AG04449 (cell line): ENCODE results near the gene DIS3L2.
"Not testable (repeated sequence)": the region's sequence is repeated elsewhere in the genome, so short reads cannot be mapped to it uniquely, and the experiment has no call there.

Experiments used
- CTCF ChIA-PET: fragments of 350-600 bp; formaldehyde crosslinking; extraction: SDS; loops from one replicate; lab custom pipeline; 2021; ENCODE audit warnings: antibody characterized with exemption; lab: Yijun Ruan, JAX
- POLR2A ChIA-PET: fragments of 400-600, 350-600 bp; formaldehyde crosslinking; extraction: SDS; loops from one replicate; lab custom pipeline; 2020; ENCODE audit warnings: antibody characterized with exemption, inconsistent platforms; lab: Yijun Ruan, JAX
- DNase-seq: peaks from one replicate; pipeline ENCODE4 v3.0.0-alpha.2; 2010; ENCODE audit warnings: low read depth, low spot score
- H3K4me3 ChIP-seq: 2 replicates; pipeline ENCODE4 v1.5.1; 2011; ENCODE audit warnings: low read depth, mild to moderate bottlenecking, control low read depth, low read length
- TF ChIP-seq, protein P1 (sequence below): IDR thresholded peaks from one replicate; pipeline ENCODE4 v1.5.1; 2011; ENCODE audit warnings: mild to moderate bottlenecking, moderate library complexity, low read length, control low read depth, inconsistent platforms; ENCODE audit not compliant: insufficient read depth; ENCODE audit errors: missing control alignments

The DIS3L2 gene

DNA sequence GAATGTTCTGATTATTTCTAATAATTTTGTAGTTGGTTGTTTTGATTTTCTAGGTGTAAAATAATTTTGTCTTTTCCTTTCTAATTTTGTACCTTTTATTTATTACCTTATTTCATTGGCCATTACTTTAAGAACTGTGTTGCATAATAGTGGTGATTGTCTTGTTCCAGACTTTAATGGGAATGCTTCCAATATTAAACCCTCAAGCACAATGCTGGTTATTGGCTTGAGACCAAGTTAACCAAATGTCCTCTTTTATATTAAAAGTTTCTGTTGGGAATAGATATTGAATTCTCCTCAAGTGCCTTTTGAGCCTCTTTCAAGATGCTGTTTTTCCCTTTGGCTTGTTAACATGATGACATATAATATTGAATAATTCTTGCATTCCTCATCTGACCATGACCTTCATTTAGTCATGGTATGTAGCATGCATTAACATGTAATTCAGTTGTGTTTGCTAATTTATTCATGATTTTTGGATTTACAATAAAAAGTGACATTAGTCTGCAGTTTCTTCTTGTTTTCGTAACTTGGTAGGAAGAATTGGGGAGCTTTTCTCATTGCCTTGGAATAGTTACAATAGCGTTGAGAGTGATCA, 141.7 kb downstream of the DIS3L2 start:
- POLR2A ChIA-PET, result no interaction called here
- H3K4me3 ChIP-seq, result no peak overlapping the region
- TF ChIP-seq, protein P1, sequence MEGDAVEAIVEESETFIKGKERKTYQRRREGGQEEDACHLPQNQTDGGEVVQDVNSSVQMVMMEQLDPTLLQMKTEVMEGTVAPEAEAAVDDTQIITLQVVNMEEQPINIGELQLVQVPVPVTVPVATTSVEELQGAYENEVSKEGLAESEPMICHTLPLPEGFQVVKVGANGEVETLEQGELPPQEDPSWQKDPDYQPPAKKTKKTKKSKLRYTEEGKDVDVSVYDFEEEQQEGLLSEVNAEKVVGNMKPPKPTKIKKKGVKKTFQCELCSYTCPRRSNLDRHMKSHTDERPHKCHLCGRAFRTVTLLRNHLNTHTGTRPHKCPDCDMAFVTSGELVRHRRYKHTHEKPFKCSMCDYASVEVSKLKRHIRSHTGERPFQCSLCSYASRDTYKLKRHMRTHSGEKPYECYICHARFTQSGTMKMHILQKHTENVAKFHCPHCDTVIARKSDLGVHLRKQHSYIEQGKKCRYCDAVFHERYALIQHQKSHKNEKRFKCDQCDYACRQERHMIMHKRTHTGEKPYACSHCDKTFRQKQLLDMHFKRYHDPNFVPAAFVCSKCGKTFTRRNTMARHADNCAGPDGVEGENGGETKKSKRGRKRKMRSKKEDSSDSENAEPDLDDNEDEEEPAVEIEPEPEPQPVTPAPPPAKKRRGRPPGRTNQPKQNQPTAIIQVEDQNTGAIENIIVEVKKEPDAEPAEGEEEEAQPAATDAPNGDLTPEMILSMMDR, result no peak
- DNase-seq, result no peak
- CTCF ChIA-PET, result no interaction called here

DNA sequence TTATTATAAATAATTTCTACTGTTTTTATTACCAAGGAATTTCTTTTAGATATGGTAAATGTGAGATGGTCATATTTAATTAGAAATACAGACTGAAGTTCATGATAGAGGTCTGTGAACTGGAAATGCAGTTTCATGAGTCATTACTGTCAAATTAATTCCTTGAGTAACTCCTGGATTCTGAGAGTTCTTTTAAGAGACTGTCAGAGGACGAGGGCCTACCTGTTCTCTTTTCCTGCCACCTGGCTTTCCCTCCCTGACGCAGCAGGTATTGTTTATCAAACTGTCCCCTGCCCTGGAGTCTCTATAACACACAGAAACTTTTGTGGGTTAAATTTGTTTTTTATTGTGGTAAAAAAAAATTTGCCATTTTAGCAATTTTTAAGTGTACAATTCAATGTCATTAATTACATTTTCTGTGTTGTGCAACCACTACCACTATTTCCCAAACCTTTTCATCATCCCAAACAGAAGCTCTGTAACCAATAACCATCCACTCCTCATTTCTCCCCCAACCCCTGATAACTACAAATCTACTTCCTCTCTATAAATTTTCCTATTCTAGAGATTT, 142.6 kb downstream of the DIS3L2 start:
- TF ChIP-seq, protein P1, result no peak
- no peak for DNase-seq
- no peak overlapping the region for H3K4me3 ChIP-seq
- ChIA-PET CTCF (no interaction called here), POLR2A (no interaction called here)

DNA sequence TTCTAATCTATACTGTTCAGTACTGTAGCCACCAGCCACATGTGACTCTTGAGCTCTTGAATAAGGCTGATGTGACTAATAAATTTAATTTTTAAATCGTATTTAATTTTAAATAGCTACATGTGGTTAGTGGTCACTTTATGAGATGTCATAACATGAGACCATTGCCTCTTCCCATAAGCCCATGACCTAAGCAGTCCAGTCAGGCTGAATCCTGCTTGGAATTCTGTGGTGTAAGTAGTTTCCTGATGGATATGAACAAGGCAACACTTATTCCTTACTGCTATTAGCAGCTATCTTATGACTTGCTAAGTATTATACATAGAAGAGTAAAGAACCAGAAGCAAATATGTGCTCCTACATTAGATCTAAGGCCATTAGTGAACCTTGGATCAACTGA, 150.0 kb downstream of the DIS3L2 start:
- TF ChIP-seq, protein P1, result no peak
- ChIA-PET POLR2A (no interaction called here), CTCF (no interaction called here)
- no peak overlapping the region for H3K4me3 ChIP-seq
- no peak for DNase-seq

DNA sequence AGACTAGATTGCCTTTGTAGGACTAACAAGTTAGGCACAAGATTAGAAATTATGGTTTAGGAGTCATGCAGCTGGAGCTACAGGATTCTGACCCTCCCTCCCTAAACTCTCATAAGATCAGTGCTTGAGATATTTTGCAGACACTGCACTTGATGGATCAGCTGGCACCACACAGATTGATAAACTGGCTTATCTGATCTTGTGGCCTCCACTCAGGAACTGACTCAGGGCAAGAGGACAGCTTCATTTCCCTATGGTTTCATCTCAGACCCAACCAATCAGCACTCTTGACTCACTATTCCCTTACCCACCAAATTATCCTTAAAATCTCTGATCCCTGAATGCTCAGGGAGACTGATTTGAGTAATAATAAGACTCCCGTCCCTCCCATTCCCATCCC, 152.3 kb downstream of the DIS3L2 start:
- DNase-seq, result no peak
- CTCF ChIA-PET, result interaction anchor here (0.7 kb wide), 1 partner anchor 212 kb away, joined by 3 read pairs; no protein-coding TSS in a partner anchor
- POLR2A ChIA-PET, result no interaction called here
- no peak overlapping the region for H3K4me3 ChIP-seq
- TF ChIP-seq, protein P1, result no peak

DNA sequence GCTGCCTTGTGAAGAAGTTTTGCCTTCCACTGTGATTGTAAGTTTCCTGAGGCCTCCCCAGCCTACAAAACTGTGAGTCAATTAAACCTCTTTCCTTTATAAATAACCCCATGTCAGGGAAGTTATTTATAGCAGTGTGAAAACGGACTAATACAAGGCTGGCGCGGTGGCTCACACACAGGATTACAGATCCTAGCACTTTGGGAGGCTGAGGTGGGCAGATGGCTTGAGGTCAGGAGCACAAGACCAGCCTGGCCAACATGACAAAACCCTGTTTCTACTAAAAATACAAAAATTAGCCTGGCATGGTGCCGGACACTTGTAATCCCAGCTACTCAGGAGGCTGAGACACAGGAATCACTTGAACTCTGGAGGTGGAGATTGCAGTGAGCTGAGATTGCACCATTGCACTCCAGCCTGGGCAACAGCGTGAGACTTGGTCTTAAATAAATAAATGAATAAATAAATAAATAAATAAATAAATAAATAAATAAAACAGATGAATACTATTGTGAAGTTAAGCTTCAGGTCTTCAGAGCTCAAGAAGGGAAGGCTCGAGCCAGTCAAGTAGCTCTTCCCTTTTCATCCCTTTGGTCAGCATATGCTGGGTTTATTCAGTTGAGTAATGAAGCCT, 154.3 kb downstream of the DIS3L2 start:
- H3K4me3 ChIP-seq, POLR2A ChIA-PET, DNase-seq: not testable (repeated sequence)
- CTCF ChIA-PET, result interaction anchor here (1.0 kb wide), 1 partner anchor 215 kb away, joined by 4 read pairs; no protein-coding TSS in a partner anchor

DNA sequence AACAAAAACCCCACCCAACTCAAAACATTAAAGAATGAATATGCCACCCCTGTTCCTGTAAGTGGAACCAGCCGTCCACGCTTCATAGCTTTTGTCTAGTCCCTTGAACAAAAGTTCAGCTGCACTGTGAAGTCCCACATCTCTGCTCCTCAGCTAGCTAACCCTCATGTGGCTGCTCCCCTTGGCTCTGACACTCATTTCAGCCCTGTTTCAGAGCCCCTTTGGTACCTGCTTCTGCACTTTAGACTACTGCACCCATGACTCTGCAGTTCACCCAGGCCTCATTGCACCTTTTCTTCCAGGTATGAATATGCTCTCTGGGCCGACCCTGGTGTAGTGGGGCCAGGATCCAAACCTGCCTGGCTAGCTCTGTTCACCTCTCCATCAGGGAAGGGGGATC, 155.3 kb downstream of the DIS3L2 start:
- ChIA-PET POLR2A (no interaction called here), CTCF (interaction anchor here (1.0 kb wide), 1 partner anchor 216 kb away, joined by 4 read pairs; no protein-coding TSS in a partner anchor)
- no peak overlapping the region for H3K4me3 ChIP-seq
- TF ChIP-seq, protein P1, result no peak
- DNase-seq, result no peak

DNA sequence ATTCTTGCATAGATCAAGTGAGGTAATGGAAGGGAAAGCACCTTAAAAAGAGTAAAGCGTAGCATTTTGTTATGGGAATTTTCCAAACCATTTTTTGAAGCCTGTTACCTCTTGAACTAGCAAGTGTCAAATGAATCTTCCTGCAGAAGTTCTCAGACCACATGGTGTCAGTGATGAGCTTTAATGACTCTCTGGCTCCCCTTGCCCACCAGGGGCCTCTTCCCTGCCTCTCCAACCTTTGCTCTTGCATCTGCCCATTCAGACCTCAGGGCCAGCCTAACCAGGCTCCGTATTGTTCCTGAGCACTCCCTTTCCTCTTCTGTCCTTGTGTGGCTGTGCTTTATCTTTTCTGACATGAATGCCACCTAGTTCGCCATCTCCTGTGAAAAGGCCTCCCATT, 155.9 kb downstream of the DIS3L2 start:
- TF ChIP-seq, protein P1, result no peak
- no peak for DNase-seq
- H3K4me3 ChIP-seq, result no peak overlapping the region
- CTCF ChIA-PET, result no interaction called here
- POLR2A ChIA-PET, result interaction anchor here (0.6 kb wide), 1 partner anchor 520 kb away, joined by 3 read pairs; no protein-coding TSS in a partner anchor
